ENCODE results near the gene RNF149.
"Not testable (repeated sequence)": the region's sequence is repeated elsewhere in the genome, so short reads cannot be mapped to it uniquely, and the experiment has no call there.

RNF149 gene

GRCh38 chr2:101241158-101241557 is 67.3 kb downstream of the RNF149 start:
- H3K27ac ChIP-seq = no peak overlapping the region
- H3K4me3 ChIP-seq = no peak overlapping the region

GRCh38 chr2:101240694-101241093 is 67.8 kb downstream of the RNF149 start:
- H3K27ac ChIP-seq, H3K4me3 ChIP-seq: not testable (repeated sequence)

DNA sequence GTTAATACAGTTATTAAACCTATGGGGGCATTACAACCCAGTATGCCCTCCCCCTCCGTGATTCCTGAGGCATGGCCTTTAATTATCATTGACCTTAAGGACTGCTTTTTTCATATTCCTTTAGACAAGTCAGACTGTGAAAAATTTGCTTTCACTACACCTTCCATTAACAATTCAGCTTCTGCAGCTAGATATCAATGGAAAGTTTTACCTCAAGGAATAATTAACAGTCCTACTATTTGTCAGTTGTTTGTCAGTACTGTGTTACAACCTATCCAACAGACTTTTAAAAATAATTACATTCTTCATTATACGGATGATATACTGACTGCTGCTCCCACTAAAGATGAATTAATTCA is 68.8 kb downstream of the RNF149 start:
- H3K27ac ChIP-seq, H3K4me3 ChIP-seq: not testable (repeated sequence)

DNA sequence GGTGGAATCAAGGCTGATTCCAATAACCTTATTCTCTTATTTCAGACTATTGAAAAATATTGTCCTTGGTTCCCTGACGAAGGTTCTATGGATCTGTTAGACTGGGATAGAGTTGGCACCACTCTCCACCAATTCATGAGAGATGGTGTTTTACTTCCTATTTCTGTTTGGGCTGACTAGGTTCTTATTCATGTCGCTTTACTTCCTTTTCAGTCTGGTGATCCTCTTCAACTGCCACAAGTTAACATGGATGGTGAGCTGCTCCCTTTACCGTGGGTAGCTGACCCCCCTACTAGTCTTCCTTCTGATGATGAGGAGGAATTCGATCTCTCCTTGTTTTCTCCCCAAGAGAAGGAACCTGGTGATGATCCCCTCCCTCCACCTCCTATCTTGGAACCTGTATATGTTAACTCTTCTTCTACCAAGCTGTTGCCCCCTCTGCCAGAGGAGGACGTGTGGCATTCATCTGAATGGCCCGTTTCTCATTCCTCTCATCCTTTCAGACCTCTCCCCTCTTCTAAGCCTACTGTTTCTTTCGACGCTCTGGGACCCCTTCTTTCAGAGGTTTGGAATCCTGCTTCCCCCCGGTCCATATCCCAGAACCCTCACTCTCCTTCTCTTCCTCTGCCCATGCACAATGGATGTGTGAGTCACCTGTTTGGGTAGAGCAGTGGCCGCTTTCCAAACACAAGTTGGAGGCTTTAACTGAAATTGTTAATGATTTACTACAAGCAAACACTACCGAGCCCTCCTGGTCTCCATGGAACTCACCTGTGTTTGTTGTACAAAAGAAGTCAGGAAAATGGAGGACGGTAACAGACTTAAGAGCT is 69.4 kb downstream of the RNF149 start:
- H3K27ac ChIP-seq = no peak overlapping the region
- no peak overlapping the region for H3K4me3 ChIP-seq

- H3K4me3 ChIP-seq, H3K27ac ChIP-seq: not testable (repeated sequence)
Measured at GRCh38 chr2:101237944-101238343, 70.6 kb downstream of the RNF149 start.

- H3K27ac ChIP-seq, H3K4me3 ChIP-seq: not testable (repeated sequence)
Measured at GRCh38 chr2:101235956-101236355, 72.5 kb downstream of the RNF149 start.

DNA sequence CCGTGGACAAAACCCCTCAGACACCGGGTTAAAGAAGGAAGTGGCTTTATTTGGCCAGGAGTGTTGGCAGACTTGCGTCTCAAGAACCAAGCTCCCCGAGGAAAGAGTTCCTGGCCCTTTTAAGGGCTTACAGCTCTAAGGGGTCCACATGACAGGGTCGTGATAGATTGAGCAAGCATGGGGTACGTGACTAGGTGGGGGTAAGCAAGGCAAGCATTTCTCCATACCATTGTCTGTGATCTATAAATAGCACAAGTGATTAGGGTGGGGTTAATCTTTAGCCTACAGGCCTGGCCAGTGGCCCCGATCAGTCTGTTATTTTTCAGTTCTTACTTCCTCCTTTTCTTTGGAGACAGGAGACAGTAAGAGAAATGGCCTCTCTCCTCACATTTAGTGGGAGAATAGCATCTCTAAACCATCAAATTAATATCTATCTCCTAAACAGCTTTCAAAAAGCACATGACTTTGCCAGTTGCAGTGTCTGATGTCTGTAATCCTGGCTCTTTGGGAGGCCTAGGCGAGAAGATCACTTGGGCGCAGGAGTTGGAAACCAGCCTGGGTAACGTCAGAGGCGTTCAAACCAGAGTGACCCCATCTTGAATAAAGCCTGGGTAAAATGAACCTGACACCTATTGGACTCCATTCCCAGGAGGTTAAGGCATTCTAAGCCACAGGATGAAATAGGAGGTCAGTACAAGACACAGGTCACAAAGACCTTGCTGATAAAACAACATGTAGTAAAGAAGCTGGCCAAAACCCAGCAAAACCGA is 74.1 kb downstream of the RNF149 start:
- no peak overlapping the region for H3K4me3 ChIP-seq
- H3K27ac ChIP-seq = no peak overlapping the region

DNA sequence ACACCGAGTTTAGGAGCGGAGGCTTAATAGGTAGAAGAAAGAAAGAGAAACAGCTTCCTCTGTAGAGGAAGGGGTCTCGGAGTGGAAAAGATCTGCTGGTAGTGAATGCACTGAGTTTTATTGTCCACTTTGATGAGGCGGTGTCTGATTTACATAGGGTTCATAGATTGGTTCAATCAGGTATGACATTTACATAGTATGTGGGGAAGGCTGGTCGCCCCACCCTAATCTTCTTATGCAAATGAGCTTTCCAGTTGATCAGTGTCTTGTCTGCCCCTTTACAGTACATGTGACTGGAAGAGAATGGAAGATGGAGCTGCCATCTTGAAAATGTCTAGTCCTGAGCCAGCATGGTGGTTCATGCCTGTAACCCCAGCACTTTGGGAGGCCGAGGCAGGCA is 75.7 kb downstream of the RNF149 start:
- H3K4me3 ChIP-seq = no peak overlapping the region
- H3K27ac ChIP-seq = no peak overlapping the region

- Histone ChIP-seq H3K27ac (no peak overlapping the region), H3K4me3 (no peak overlapping the region)
Measured at GRCh38 chr2:101231937-101232730, 76.4 kb downstream of the RNF149 start.

GRCh38 chr2:101231240-101231639 is 77.3 kb downstream of the RNF149 start:
- no peak overlapping the region for H3K4me3 ChIP-seq
- no peak overlapping the region for H3K27ac ChIP-seq

DNA sequence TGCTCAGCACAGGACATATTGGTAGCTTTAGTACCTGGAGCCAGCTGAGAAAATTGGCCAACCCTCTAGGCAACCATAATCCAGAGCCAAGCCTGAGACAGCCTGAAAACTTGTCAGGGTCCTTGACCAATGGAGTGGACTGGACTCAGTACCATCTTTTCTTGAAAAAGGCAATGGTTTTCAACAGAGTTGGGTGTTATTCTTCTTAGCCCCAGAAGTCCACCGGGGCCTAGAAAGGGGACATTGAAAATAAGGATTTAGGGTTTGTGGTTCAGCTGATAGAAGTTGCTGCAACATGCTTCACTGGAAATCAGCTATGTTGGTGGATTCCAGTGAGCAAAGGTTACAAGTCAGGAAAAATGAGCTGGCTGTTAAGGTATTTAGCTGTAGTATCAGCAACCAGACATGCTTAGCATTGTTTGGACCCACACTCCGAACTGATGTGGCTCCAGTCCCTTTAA is 77.9 kb downstream of the RNF149 start:
- Histone ChIP-seq H3K4me3 (no peak overlapping the region), H3K27ac (no peak overlapping the region)

Data from skin epidermis (tissue), 12 donors.